WI38 (cell line): ENCODE measurements around the gene BICRAL.
A peak's percentile ranks its signal among the peaks of the same experiment; 100 is the strongest.

Experiments
- H3K4me3 ChIP-seq: 2 replicates; pipeline ENCODE4 v1.5.1; 2011; ENCODE audit warnings: low read depth, mild to moderate bottlenecking, control low read depth, low read length
- CTCF ChIP-seq: IDR thresholded peaks from 2 replicates; pipeline ENCODE4 v1.5.1; 2012; ENCODE audit warnings: low read depth, mild to moderate bottlenecking, control low read depth, low read length

BICRAL gene

DNA sequence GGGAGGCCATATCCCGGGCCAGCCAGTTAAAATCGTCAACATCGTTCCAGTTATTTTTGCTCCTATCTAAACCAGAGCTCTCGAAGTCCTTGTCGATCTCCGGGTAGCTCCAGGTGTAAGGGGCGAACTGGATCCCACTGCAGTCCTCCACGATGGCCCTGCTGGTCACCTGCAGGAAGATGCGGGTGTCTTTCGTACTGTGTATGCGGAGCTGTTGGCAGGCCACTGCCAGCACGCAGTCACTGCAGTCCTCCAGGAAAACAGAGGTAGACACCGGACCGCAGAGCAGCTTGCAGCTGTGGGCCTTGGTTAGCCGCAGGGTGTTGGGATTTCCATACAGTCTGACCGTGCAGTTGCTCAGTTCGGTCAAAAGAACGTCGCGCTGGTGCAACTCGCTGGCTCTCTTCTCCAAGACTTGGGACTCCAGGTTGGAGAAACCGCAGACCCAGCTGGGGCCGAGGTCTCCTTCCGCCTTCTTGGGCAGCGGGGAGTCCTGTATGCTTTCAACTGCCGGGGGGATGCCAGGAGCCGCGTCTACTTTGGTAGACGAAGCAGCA, 36.7 kb upstream of the BICRAL start:
- TF ChIP-seq CTCF: no peak
- peak overlapping the region; percentile 99 for H3K4me3 ChIP-seq

- H3K4me3 ChIP-seq: peak within 1 kb of the TSS; percentile 99
- TF ChIP-seq CTCF: no peak
These were observed 36.0 kb upstream of the BICRAL start, which contains the start of gene TBCC for GRCh38 chr6:42745640-42746462. Gene TBCC, minus strand, starts transcription at chr6:42746103. Its CDS starts 30 bp downstream, at chr6:42746073.

GRCh38 chr6:42746463-42747391, 35.1 kb upstream of the BICRAL start:
- H3K4me3 ChIP-seq: peak overlapping the region; percentile 76
- TF ChIP-seq CTCF: no peak

DNA sequence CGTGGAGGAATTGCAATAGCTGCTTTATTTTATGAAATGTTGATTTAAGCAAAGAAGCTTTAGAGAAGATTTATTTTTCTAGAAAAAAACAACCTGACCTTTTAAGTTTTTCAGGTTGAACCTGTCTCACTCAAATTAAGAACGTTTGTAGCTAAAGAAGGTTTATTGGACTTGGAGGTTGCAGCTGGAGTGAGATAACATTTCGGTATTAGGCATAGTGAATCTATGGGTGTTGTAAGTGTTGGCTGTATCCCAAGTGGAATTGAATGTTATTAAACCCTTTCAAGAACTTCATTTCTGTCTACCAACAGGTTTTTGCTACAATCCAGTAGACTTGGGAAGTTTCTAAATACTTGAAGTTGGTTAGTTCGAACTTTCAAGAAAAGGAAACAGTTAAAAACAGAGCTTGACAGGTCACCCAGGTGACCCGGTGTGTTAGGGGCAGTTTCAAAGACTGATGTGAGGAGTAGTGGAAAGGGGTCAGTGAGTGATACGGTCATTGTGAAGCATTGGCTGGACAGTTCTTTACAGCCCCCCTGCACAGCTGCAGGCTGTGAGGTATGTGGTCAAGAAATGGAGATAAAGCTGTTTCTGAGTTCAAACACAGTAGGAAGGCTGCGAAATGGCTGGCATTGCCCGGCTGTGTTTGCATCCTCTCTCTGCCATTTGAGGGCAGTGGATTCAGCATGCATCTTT, 33.5 kb upstream of the BICRAL start:
- H3K4me3 ChIP-seq: no peak overlapping the region
- TF ChIP-seq CTCF: no peak

GRCh38 chr6:42751055-42751454, 30.8 kb upstream of the BICRAL start:
- no peak overlapping the region for H3K4me3 ChIP-seq
- no peak for TF ChIP-seq CTCF

DNA sequence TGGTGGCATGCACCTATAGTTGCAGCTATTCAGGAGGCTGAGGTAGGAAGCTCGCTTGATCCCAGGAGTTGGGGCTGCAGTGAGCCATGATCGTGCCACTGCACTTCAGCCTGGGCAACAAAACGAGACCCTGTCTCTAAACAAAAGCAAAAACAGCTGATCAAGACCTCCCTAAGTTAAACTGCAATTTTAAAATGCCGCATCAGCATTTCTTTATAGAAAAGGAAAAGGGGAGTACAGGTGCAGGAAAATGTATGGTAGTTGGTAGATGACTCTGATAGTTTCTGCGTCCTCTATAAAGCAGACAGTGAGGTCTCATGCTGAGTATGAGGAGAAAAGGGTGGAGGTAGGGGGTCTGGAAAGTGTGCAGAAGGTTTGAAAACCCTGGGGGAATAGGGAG, 27.1 kb upstream of the BICRAL start:
- no peak overlapping the region for H3K4me3 ChIP-seq
- no peak for TF ChIP-seq CTCF
